GM12878 (cell line): Measurements from ENCODE around the gene OR1L8. TPM values are rescaled to one million over a fixed set of nuclear protein-coding genes. Genes with fewer than 3 reads are reported as not detected.
A peak's percentile ranks its signal among the peaks of the same experiment; 100 is the strongest.

ENCODE experiments used
- ATAC-seq: fragments of 200-7000 bp; cut with Tn5 transposase; 3 replicates; pipeline ENCODE4 v1.9.1; 2020; ENCODE audit warnings: mild to moderate bottlenecking, moderate library complexity
- BruUV-seq: library from RNA; stranded (reverse); fragments of 400-500 nt; replicated peaks from 2 replicates; lab custom pipeline; 2021; lab: Mats Ljungman, UMichigan
- CTCF ChIA-PET: fragments of 300-600 bp; sonication (Branson Sonifier 250); formaldehyde crosslinking; extraction: SDS; loops from one replicate; lab custom pipeline; 2021; ENCODE audit warnings: inconsistent platforms; lab: Yijun Ruan, JAX
- POLR2A ChIA-PET: fragments of 350-600 bp; formaldehyde crosslinking; extraction: SDS; loops from one replicate; lab custom pipeline; 2021; ENCODE audit warnings: inconsistent platforms; lab: Charles Lee
- RAD21 ChIA-PET: fragments of 300-600 bp; sonication (Branson Sonifier 250); formaldehyde crosslinking; loops from one replicate; lab custom pipeline; 2023; ENCODE audit warnings: antibody characterized with exemption; ENCODE audit not compliant: unreplicated experiment; lab: Charles Lee
- SMC1A ChIA-PET: fragments of 300-600 bp; sonication (Branson Sonifier 250); formaldehyde crosslinking; loops from one replicate; lab custom pipeline; 2023; ENCODE audit not compliant: unreplicated experiment, uncharacterized antibody; lab: Charles Lee
- DNase-seq: peaks from one replicate; pipeline ENCODE4 v3.0.0-alpha.2; 2011; ENCODE audit warnings: low read depth, low spot score
- FAIRE-seq: peaks from 3 replicates; lab custom pipeline; 2011; peaks lifted over from hg19 to GRCh38; lab: Jason Lieb, UNC
- H2AFZ ChIP-seq: 2 replicates; pipeline ENCODE4 v1.6.0; 2011; ENCODE audit warnings: low read depth, low read length, control low read depth; ENCODE audit not compliant: control insufficient read depth
- H3K27ac ChIP-seq: 2 replicates; pipeline ENCODE4 v1.5.1; 2011; ENCODE audit warnings: control low read depth; ENCODE audit not compliant: control insufficient read depth, insufficient read depth
- H3K27me3 ChIP-seq, 2 experiments: replicated peaks in 1 of 2; 2 replicates each; pipeline versions ENCODE4 v1.6.0 to v1.6.1; 2011; ENCODE audit warnings: low read length in 1 of 2; ENCODE audit not compliant: control insufficient read depth in 2 of 2, insufficient read depth in 2 of 2
- H3K36me3 ChIP-seq, 2 experiments: 2 replicates each; pipeline ENCODE4 v1.5.1; 2011; ENCODE audit warnings: low read length in 1 of 2; ENCODE audit not compliant: control insufficient read depth in 2 of 2, insufficient read depth in 2 of 2
- H3K4me1 ChIP-seq: 2 replicates; pipeline ENCODE4 v1.6.1; 2011; ENCODE audit warnings: mild to moderate bottlenecking, low read length, moderate library complexity, mixed read lengths; ENCODE audit not compliant: control insufficient read depth, insufficient read depth
- H3K4me2 ChIP-seq: 2 replicates; pipeline ENCODE4 v1.6.0; 2011; ENCODE audit warnings: control low read depth; ENCODE audit not compliant: control insufficient read depth, insufficient read depth
- H3K4me3 ChIP-seq: fragments of 200-600 bp; sonication (generic); 2 replicates; pipeline ENCODE4 v1.5.1; 2016
- H3K79me2 ChIP-seq: 2 replicates; pipeline ENCODE4 v1.6.0; 2011; ENCODE audit warnings: low read length; ENCODE audit not compliant: control insufficient read depth, insufficient read depth
- H3K9ac ChIP-seq: 2 replicates; pipeline ENCODE4 v1.8.0; 2011; ENCODE audit warnings: low read length, control low read depth, mixed read lengths; ENCODE audit not compliant: control insufficient read depth, insufficient read depth
- H3K9me3 ChIP-seq: replicated peaks from 3 replicates; pipeline ENCODE4 v1.5.1; 2011; ENCODE audit warnings: mild to moderate bottlenecking, low read length; ENCODE audit not compliant: control insufficient read depth, insufficient read depth
- H4K20me1 ChIP-seq: 2 replicates; pipeline ENCODE4 v1.6.0; 2011; ENCODE audit not compliant: control insufficient read depth, insufficient read depth
- NRF1 ChIP-seq: conservative IDR thresholded peaks from 2 replicates; pipeline ENCODE4 v1.6.1; 2011; ENCODE audit warnings: mild to moderate bottlenecking, low read depth, low read length, improper control_type of control experiment
- ZNF24 ChIP-seq: fragments of 450-650 bp; IDR thresholded peaks from 2 replicates; pipeline ENCODE4 v1.6.1; 2017; ENCODE audit warnings: antibody characterized with exemption, mild to moderate bottlenecking
- WGBS: methylation state at CpG from one replicate; pipeline ENCODE4 v1.1.6; 2016; ENCODE audit warnings: low lambda C conversion rate; ENCODE audit not compliant: insufficient replicate concordance, insufficient coverage; ENCODE audit errors: missing lambda C conversion rate; 5-methylcytosine and 5-hydroxymethylcytosine counted together
- in situ Hi-C: fragments of 300-500 bp; cut with MboI; formaldehyde crosslinking; loops from 9 replicates; pipeline ENCODE4 v1.14.3; 2018; ENCODE audit warnings: mixed read lengths
- intact Hi-C: fragments of 100-400 bp; cut with micrococcal nuclease; formaldehyde crosslinking; loops from one replicate; pipeline ENCODE4 v1.14.2; 2022; ENCODE audit not compliant: unreplicated experiment
- polyA plus RNA-seq, 11 experiments: library from polyadenylated mRNA; depleted of rRNA in 4 of 11; unstranded in 6 of 11; stranded (reverse) in 5 of 11; fragments of >200 nt; fragmentation: Nextera tagmentation in 4 of 11; fragmentation: Illumina TruSeq in 1 of 11; extraction: Ambion mirVana in 4 of 11; extraction: Trizol in 1 of 11; gene quantifications; 1 replicate in 1 of 11; 2 replicates in 10 of 11; pipeline versions ENCODE4 v1.2.1 to v1.2.3, GENCODE V29; 2011 to 2016; ENCODE audit warnings: inconsistent platforms in 2 of 11, missing spikeins in 2 of 11, low read depth in 1 of 11
- total RNA-seq, 4 experiments: library from RNA; depleted of rRNA in 3 of 4; stranded (reverse); fragments of >200 nt in 3 of 4; fragmentation: Illumina TruSeq in 1 of 4; extraction: Trizol in 1 of 4; gene quantifications; 2 replicates each; pipeline versions ENCODE4 v1.2.1 to v1.2.3, GENCODE V29; 2013 to 2021
- TF ChIP-seq, protein P1 (sequence below): fragments of 450-650 bp; IDR thresholded peaks from 2 replicates; pipeline ENCODE4 v1.6.1; 2016; ENCODE audit warnings: mild to moderate bottlenecking, moderate library complexity, borderline replicate concordance

OR1L8 gene
- total and polyA plus RNA-seq, 10 of the 15 experiments (the other 5 are each of a cell fraction or from before 2014, with no cell fraction given): not detected

DNA sequence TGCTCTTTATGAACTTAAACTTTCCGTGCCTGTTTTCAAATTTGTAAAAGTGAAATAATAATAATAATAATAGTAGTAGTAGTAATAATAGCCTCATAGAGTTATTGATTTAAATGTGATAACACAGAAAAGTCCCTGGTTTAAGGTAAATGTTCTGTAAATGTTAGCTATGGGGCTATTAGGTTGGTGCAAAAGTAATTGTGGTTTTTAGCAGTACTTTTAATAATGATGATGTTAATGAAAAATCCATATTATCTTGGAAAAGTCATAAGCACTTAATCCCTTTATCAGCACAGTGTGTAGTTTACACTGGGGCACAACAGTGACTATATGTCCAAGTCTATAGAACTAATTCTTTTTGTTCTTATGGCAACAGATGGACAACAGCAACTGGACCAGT lies 31.2 kb upstream of the OR1L8 start, which contains the start of gene OR1Q1:
Gene OR1Q1 (plus strand): TSS at position 377 of the 400 bp plus-strand sequence. CDS start 0 bp downstream, at position 377.
- FAIRE-seq: no peak

More for the DNA sequence above, 31.2 kb upstream of the OR1L8 start, which contains the start of gene OR1Q1:
- SMC1A ChIA-PET: no interaction called here
- 4% methylated on average over 1 of the region's 1 CpG for WGBS
- H3K4me2 ChIP-seq: no peak within 1 kb of the TSS
- no peaks in the 10 kb centered on the region for H3K79me2 ChIP-seq
- H3K27ac ChIP-seq: no peak within 1 kb of the TSS
- BruUV-seq: no TSS peak
- no peaks in the 10 kb centered on the region for H3K9me3 ChIP-seq
- intact Hi-C loops: no loop called here
- ATAC-seq (no peak), DNase-seq (no peak)
- no peaks in the 10 kb centered on the region for H4K20me1 ChIP-seq
- POLR2A ChIA-PET: no interaction called here
- CTCF ChIA-PET: no interaction called here
- no peak within 1 kb of the TSS for H3K9ac ChIP-seq
- in situ Hi-C loops: no loop called here
- no peak within 1 kb of the TSS for H3K4me3 ChIP-seq
- H2AFZ ChIP-seq: no peak within 1 kb of the TSS
- TF ChIP-seq ZNF24 (no peak), NRF1 (no peak)
- TF ChIP-seq, protein P1, sequence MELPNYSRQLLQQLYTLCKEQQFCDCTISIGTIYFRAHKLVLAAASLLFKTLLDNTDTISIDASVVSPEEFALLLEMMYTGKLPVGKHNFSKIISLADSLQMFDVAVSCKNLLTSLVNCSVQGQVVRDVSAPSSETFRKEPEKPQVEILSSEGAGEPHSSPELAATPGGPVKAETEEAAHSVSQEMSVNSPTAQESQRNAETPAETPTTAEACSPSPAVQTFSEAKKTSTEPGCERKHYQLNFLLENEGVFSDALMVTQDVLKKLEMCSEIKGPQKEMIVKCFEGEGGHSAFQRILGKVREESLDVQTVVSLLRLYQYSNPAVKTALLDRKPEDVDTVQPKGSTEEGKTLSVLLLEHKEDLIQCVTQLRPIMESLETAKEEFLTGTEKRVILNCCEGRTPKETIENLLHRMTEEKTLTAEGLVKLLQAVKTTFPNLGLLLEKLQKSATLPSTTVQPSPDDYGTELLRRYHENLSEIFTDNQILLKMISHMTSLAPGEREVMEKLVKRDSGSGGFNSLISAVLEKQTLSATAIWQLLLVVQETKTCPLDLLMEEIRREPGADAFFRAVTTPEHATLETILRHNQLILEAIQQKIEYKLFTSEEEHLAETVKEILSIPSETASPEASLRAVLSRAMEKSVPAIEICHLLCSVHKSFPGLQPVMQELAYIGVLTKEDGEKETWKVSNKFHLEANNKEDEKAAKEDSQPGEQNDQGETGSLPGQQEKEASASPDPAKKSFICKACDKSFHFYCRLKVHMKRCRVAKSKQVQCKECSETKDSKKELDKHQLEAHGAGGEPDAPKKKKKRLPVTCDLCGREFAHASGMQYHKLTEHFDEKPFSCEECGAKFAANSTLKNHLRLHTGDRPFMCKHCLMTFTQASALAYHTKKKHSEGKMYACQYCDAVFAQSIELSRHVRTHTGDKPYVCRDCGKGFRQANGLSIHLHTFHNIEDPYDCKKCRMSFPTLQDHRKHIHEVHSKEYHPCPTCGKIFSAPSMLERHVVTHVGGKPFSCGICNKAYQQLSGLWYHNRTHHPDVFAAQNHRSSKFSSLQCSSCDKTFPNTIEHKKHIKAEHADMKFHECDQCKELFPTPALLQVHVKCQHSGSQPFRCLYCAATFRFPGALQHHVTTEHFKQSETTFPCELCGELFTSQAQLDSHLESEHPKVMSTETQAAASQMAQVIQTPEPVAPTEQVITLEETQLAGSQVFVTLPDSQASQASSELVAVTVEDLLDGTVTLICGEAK: peak; percentile 42; the same call in 1 of the 2 replicates
- no peaks in the 10 kb centered on the region for H3K4me1 ChIP-seq
- H3K27me3 ChIP-seq: no peaks in the 10 kb centered on the region; a peak in 1 of 4 replicates
- RAD21 ChIA-PET: no interaction called here
- H3K36me3 ChIP-seq: no peaks in the 10 kb centered on the region
